ENCODE data around the gene CCDC6. TPM values are rescaled to one million over a fixed set of nuclear protein-coding genes. Genes with fewer than 3 reads are reported as not detected.

Gene CCDC6
- polyA plus RNA-seq, 1 donor from 2014 or later = 20.1 TPM

DNA sequence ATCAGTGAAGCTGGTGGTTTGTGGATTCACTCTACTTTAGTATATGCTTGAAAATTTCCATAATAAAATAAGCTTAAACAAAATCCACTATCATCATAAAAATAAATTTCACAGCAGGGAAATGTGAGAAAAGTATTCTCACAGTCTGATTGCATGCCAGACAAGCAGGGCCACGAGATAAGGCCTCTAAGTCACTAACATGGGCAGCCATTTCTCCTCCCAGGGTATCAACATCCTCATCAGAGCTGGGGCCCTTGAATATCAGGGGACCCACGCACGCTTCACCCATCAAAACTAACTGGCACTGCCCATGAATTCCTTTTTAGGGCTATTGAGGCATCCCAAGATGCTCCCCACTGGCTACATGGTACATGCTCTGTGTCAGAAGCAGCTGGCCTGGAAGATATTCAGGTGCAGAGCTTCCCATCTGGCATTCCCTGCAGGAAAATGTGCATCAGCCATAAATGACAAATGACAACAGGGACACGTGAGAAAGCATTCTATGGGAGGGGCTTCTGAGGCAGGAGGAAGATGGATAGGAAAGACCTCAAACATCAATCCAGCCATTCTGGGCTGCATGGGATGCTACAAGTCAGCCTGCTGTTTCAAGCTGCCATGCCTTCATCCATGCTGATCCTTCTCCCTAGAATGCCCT, 17.4 kb downstream of the CCDC6 start:
- no peaks in the 10 kb centered on the region for H4K20me1 ChIP-seq (ENCODE audit: insufficient read depth)
- H3K9ac ChIP-seq (ENCODE audit: low read length) = no peak overlapping the region
- no peaks in the 10 kb centered on the region for H3F3A ChIP-seq (ENCODE audit: insufficient read depth, low read length, poor library complexity, severe bottlenecking)
- no peak overlapping the region for H3K27ac ChIP-seq (ENCODE audit: low read length)
- no peaks in the 10 kb centered on the region for H3K9me2 ChIP-seq (ENCODE audit: insufficient read depth, low read length)
- H3K79me2 ChIP-seq (replicated peaks; ENCODE audit: insufficient read depth, low read length) = peaks cover 48% of the 10 kb centered on the region
- no peaks in the 10 kb centered on the region for H3K36me3 ChIP-seq (ENCODE audit: insufficient read depth, low read length)
- TF ChIP-seq, protein P1, sequence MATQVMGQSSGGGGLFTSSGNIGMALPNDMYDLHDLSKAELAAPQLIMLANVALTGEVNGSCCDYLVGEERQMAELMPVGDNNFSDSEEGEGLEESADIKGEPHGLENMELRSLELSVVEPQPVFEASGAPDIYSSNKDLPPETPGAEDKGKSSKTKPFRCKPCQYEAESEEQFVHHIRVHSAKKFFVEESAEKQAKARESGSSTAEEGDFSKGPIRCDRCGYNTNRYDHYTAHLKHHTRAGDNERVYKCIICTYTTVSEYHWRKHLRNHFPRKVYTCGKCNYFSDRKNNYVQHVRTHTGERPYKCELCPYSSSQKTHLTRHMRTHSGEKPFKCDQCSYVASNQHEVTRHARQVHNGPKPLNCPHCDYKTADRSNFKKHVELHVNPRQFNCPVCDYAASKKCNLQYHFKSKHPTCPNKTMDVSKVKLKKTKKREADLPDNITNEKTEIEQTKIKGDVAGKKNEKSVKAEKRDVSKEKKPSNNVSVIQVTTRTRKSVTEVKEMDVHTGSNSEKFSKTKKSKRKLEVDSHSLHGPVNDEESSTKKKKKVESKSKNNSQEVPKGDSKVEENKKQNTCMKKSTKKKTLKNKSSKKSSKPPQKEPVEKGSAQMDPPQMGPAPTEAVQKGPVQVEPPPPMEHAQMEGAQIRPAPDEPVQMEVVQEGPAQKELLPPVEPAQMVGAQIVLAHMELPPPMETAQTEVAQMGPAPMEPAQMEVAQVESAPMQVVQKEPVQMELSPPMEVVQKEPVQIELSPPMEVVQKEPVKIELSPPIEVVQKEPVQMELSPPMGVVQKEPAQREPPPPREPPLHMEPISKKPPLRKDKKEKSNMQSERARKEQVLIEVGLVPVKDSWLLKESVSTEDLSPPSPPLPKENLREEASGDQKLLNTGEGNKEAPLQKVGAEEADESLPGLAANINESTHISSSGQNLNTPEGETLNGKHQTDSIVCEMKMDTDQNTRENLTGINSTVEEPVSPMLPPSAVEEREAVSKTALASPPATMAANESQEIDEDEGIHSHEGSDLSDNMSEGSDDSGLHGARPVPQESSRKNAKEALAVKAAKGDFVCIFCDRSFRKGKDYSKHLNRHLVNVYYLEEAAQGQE (IDR thresholded peaks at IDR 0.05; ENCODE audit: borderline replicate concordance) = no peak
- TF ChIP-seq TAF1 (IDR thresholded peaks at IDR 0.05; ENCODE audit: low read depth) (no peak), RAD21 (conservative IDR thresholded peaks at IDR 0.05) (no peak), EZH2 (IDR thresholded peaks at IDR 0.05; ENCODE audit: borderline replicate concordance, insufficient read depth, low read length, poor library complexity, severe bottlenecking) (no peak), SMC3 (conservative IDR thresholded peaks at IDR 0.05; ENCODE audit: poor library complexity) (no peak), MXI1 (conservative IDR thresholded peaks at IDR 0.05; ENCODE audit: poor library complexity, severe bottlenecking) (no peak), EP300 (conservative IDR thresholded peaks at IDR 0.05; ENCODE audit: poor library complexity, severe bottlenecking) (no peak), POLR2AphosphoS5 (IDR thresholded peaks at IDR 0.05) (no peak)
- TF ChIP-seq, protein P2, sequence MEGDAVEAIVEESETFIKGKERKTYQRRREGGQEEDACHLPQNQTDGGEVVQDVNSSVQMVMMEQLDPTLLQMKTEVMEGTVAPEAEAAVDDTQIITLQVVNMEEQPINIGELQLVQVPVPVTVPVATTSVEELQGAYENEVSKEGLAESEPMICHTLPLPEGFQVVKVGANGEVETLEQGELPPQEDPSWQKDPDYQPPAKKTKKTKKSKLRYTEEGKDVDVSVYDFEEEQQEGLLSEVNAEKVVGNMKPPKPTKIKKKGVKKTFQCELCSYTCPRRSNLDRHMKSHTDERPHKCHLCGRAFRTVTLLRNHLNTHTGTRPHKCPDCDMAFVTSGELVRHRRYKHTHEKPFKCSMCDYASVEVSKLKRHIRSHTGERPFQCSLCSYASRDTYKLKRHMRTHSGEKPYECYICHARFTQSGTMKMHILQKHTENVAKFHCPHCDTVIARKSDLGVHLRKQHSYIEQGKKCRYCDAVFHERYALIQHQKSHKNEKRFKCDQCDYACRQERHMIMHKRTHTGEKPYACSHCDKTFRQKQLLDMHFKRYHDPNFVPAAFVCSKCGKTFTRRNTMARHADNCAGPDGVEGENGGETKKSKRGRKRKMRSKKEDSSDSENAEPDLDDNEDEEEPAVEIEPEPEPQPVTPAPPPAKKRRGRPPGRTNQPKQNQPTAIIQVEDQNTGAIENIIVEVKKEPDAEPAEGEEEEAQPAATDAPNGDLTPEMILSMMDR (IDR thresholded peaks at IDR 0.05; ENCODE audit: poor library complexity, severe bottlenecking) = no peak
- H3K4me2 ChIP-seq (ENCODE audit: low read length) = no peak overlapping the region
- no peaks in the 10 kb centered on the region for H3K9me3 ChIP-seq (ENCODE audit: low read length)
- H2AFZ ChIP-seq (ENCODE audit: low read depth, low read length) = no peak overlapping the region
- no peak overlapping the region for H3K4me3 ChIP-seq (ENCODE audit: low read length)
- no peaks in the 10 kb centered on the region for H3K27me3 ChIP-seq (ENCODE audit: insufficient read depth, low read depth, low read length)

DNA sequence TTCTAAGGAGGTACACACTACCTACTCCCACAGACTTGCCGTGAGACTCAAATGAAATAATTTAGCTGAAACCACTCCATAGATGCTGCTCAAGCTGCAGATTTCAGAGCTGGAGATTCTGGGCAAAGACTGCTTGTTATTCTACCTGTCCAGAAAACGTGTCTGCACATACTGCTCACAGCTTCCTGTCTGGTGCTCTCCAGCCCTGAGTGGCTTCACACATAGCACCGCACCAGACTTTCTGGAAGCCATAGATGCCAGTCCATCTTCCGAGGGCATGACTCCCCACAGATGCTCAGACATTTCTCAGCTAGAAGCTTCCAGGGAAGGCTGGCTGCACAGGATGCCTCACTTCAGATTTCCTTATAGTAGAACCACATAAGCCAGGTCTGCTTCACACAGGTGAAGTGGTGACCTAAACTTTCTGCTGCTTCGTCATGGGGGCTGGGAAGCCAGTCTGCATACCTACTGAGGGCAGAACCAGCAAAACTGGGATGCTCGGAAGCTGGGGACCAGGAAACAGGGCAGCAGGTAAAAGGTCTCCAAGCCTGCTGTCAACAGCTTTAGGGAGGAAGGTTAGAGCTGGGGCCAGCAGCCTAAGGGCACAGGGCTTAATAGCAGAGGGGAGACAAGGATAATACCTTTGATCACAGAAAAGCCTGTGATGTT, 18.2 kb downstream of the CCDC6 start:
- TF ChIP-seq EP300 (conservative IDR thresholded peaks at IDR 0.05; ENCODE audit: poor library complexity, severe bottlenecking) = no peak
- no peak for TF ChIP-seq TAF1 (IDR thresholded peaks at IDR 0.05; ENCODE audit: low read depth)
- TF ChIP-seq, protein P2 (IDR thresholded peaks at IDR 0.05; ENCODE audit: poor library complexity, severe bottlenecking) = no peak
- TF ChIP-seq, protein P1 (IDR thresholded peaks at IDR 0.05; ENCODE audit: borderline replicate concordance) = no peak
- TF ChIP-seq RAD21 (conservative IDR thresholded peaks at IDR 0.05) = no peak
- no peak for TF ChIP-seq POLR2AphosphoS5 (IDR thresholded peaks at IDR 0.05)
- no peaks in the 10 kb centered on the region for H3K9me3 ChIP-seq (ENCODE audit: low read length)
- H3K4me2 ChIP-seq (ENCODE audit: low read length) = no peak overlapping the region
- no peak overlapping the region for H3K9ac ChIP-seq (ENCODE audit: low read length)
- H2AFZ ChIP-seq (ENCODE audit: low read depth, low read length) = no peak overlapping the region
- H3K27ac ChIP-seq (ENCODE audit: low read length) = no peak overlapping the region
- no peaks in the 10 kb centered on the region for H4K20me1 ChIP-seq (ENCODE audit: insufficient read depth)
- no peak overlapping the region for H3K4me3 ChIP-seq (ENCODE audit: low read length)
- no peaks in the 10 kb centered on the region for H3F3A ChIP-seq (ENCODE audit: insufficient read depth, low read length, poor library complexity, severe bottlenecking)
- peaks cover 44% of the 10 kb centered on the region for H3K79me2 ChIP-seq (replicated peaks; ENCODE audit: insufficient read depth, low read length)
- no peaks in the 10 kb centered on the region for H3K9me2 ChIP-seq (ENCODE audit: insufficient read depth, low read length)
- H3K36me3 ChIP-seq (ENCODE audit: insufficient read depth, low read length) = no peaks in the 10 kb centered on the region
- no peaks in the 10 kb centered on the region for H3K27me3 ChIP-seq (ENCODE audit: insufficient read depth, low read depth, low read length)

Data from neural cell (in vitro differentiated cells).